Measurements from ENCODE around the gene RASGRP1. TPM values are rescaled to one million over a fixed set of nuclear protein-coding genes. Genes with fewer than 3 reads are reported as not detected.

RASGRP1 gene
- total RNA-seq, 1 donor from 2014 or later, result 0.52 TPM

DNA sequence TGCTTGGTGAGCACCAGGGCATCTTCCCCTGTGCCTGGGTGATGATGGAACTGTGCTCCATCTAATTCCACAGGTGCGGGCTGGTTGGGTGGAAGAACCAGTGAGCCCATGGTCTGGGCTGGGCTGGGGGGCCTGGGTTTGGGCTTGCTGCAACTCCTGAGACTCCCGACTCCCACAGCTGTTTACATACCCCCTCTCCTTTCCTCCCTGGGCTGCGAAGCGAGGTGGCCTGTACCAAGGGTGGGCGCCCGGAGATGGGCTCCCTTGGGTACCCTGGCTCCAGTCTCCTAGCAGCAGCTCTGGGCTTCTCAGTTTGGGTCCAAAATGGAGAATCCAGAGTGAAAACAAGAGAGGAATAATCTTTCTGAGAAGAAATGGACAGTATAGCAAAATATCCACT lies 105.1 kb downstream of the RASGRP1 start:
- no peak overlapping the region for H3K9ac ChIP-seq (ENCODE audit: low read depth in 1 of 3, low read length in 3 of 3)
- H3K4me3 ChIP-seq (ENCODE audit: low read length in 3 of 3), result no peak overlapping the region
- H3K27ac ChIP-seq (ENCODE audit: low read depth, low read length), result no peak overlapping the region

DNA sequence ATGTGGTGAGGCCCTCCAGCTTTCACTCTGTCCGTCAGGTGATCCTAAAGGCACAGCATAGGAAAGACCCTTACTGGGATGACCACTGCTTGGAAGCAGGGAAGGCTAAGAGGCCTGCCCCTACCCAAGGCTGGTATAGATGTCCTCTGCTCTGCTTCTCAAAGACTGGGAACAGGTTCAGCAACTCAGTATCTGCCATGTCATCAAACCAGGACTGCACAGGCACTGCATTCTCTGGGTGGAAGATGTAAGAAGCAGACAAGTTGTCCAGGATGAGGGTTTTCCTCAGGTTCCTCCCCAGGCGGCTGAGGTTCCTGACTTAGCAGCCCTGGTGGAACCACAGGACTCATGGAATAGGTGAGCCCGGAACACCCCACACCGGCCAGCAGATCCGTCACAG lies 106.0 kb downstream of the RASGRP1 start:
- no peaks in the 10 kb centered on the region for H3K27me3 ChIP-seq (ENCODE audit: control insufficient read depth in 3 of 3, insufficient read depth in 3 of 3, low read length in 3 of 3)
- peaks cover 9 to 24% (median 12%) of the 10 kb centered on the region in 3 donors for H3K4me1 ChIP-seq (ENCODE audit: control insufficient read depth in 3 of 3, insufficient read depth in 3 of 3, low read length in 3 of 3)
- H3K9me3 ChIP-seq (ENCODE audit: control insufficient read depth in 3 of 3, low read length in 3 of 3), result no peaks in the 10 kb centered on the region
- no peaks in the 10 kb centered on the region for H3K36me3 ChIP-seq (ENCODE audit: control insufficient read depth in 3 of 3, insufficient read depth in 3 of 3, low read length in 3 of 3)
- no peak overlapping the region for H3K9ac ChIP-seq (ENCODE audit: low read depth in 1 of 3, low read length in 3 of 3)
- no peak overlapping the region for H3K27ac ChIP-seq (ENCODE audit: low read depth, low read length)
- no peak overlapping the region for H3K4me3 ChIP-seq (ENCODE audit: low read length in 3 of 3)

More for the DNA sequence above, 105.1 kb downstream of the RASGRP1 start:
- H3K27me3 ChIP-seq (ENCODE audit: control insufficient read depth in 3 of 3, insufficient read depth in 3 of 3, low read length in 3 of 3), result no peaks in the 10 kb centered on the region
- no peaks in the 10 kb centered on the region for H3K36me3 ChIP-seq (ENCODE audit: control insufficient read depth in 3 of 3, insufficient read depth in 3 of 3, low read length in 3 of 3)
- H3K4me1 ChIP-seq (ENCODE audit: control insufficient read depth in 3 of 3, insufficient read depth in 3 of 3, low read length in 3 of 3), result peaks cover 9 to 24% (median 12%) of the 10 kb centered on the region in 3 donors
- H3K9me3 ChIP-seq (ENCODE audit: control insufficient read depth in 3 of 3, low read length in 3 of 3), result no peaks in the 10 kb centered on the region

DNA sequence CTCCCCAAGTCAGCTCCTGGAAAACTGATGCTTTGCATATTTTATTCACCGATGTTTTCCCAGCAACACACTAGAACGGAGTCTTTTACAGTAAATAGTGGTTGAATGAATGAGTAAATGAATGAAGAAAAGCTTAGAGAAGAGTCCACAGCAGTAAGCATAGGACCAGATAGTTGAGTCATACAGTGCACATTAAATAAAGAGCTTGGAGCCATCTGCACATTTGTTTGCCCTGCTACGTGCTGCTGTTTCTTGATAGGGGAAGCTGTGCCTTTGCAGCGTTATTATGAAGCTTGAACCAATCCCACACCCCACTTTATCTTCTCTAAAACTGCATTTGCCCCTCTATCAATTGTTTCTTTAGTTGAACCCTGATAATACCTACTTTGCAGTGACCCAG lies 109.5 kb downstream of the RASGRP1 start:
- Histone ChIP-seq H3K27ac (ENCODE audit: low read depth, low read length) (peak overlapping the region; percentile 88), H3K9ac (ENCODE audit: low read depth in 1 of 3, low read length in 3 of 3) (peak overlapping the region; percentile 94 to 99 (median 98)), H3K36me3 (ENCODE audit: control insufficient read depth in 3 of 3, insufficient read depth in 3 of 3, low read length in 3 of 3) (no peaks in the 10 kb centered on the region), H3K4me3 (ENCODE audit: low read length in 3 of 3) (peak overlapping the region; percentile 94 to 99 (median 98)), H3K4me1 (ENCODE audit: control insufficient read depth in 3 of 3, insufficient read depth in 3 of 3, low read length in 3 of 3) (peaks cover 9 to 24% (median 12%) of the 10 kb centered on the region in 3 donors), H3K27me3 (ENCODE audit: control insufficient read depth in 3 of 3, insufficient read depth in 3 of 3, low read length in 3 of 3) (no peaks in the 10 kb centered on the region), H3K9me3 (ENCODE audit: control insufficient read depth in 3 of 3, low read length in 3 of 3) (no peaks in the 10 kb centered on the region)

DNA sequence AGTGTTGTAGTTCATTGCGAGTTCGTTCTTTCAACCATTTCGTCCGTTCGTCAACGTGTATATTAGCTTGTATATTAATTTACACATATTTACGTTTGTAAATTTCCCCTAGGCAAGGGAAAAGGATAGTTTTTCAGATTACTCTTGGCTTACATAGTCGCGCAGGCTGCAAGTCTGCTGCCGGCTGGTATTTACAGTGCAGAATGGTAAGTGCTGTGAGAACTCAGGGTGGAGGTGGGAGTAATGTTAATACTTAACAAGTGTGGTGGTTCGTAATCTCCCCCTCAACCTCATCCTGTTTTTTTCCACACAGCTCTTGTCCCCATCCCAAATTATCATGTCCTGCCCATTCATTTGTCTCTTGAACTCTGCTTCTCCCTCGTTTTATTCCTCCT lies 109.9 kb downstream of the RASGRP1 start:
- Histone ChIP-seq H3K36me3 (ENCODE audit: control insufficient read depth in 3 of 3, insufficient read depth in 3 of 3, low read length in 3 of 3) (no peaks in the 10 kb centered on the region), H3K27ac (ENCODE audit: low read depth, low read length) (peak overlapping the region; percentile 88), H3K4me1 (ENCODE audit: control insufficient read depth in 3 of 3, insufficient read depth in 3 of 3, low read length in 3 of 3) (peaks cover 9 to 24% (median 12%) of the 10 kb centered on the region in 3 donors), H3K27me3 (ENCODE audit: control insufficient read depth in 3 of 3, insufficient read depth in 3 of 3, low read length in 3 of 3) (no peaks in the 10 kb centered on the region), H3K9me3 (ENCODE audit: control insufficient read depth in 3 of 3, low read length in 3 of 3) (no peaks in the 10 kb centered on the region), H3K9ac (ENCODE audit: low read depth in 1 of 3, low read length in 3 of 3) (peak overlapping the region; percentile 94 to 99 (median 98)), H3K4me3 (ENCODE audit: low read length in 3 of 3) (peak overlapping the region; percentile 94 to 99 (median 98))

DNA sequence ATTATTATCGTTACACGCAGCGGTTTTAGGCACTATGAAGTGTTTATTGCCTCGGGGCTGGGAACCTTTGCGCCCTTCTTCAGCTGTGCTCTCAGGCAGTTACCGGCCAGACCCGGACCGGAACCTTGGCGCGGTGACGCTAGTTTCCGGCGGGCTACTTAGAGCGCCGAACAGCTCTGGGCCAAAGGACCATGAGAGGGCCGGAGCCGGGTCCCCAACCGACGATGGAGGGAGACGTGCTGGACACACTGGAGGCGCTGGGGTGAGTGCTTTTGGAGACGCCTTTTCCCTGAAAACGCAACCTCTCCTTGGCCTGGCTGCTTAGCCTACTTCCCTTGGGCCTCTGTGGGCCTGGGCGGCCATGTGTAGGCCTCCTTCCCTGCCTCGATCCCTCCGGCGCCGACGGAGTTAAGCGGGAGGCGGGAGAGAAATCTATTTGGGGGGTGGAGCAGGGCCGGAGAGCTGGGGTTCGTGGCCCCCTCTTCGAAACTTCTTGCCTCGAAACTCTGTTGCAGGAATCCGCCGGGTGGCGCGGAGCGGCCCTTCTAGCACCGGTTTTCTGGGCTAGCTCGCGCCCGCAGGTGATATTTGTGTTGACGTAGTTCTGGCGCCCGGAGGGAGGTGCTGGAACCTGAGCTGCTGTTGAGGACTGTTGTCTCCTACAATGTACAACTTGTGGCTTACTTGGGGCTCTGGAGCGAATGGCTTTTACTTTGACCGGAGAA lies 110.5 kb downstream of the RASGRP1 start, which contains the start of gene FAM98B:
TSS of gene FAM98B (plus strand) at position 157 of the 725 bp plus-strand sequence. CDS start at position 192, 35 bp downstream.
- Histone ChIP-seq H3K4me3 (ENCODE audit: low read length in 3 of 3) (peak within 1 kb of the TSS; percentile 94 to 99 (median 98)), H3K9ac (ENCODE audit: low read depth in 1 of 3, low read length in 3 of 3) (peak within 1 kb of the TSS; percentile 94 to 99 (median 98)), H3K4me1 (ENCODE audit: control insufficient read depth in 3 of 3, insufficient read depth in 3 of 3, low read length in 3 of 3) (peaks cover 9 to 24% (median 12%) of the 10 kb centered on the region in 3 donors), H3K9me3 (ENCODE audit: control insufficient read depth in 3 of 3, low read length in 3 of 3) (no peaks in the 10 kb centered on the region), H3K27ac (ENCODE audit: low read depth, low read length) (peak within 1 kb of the TSS; percentile 88), H3K27me3 (ENCODE audit: control insufficient read depth in 3 of 3, insufficient read depth in 3 of 3, low read length in 3 of 3) (no peaks in the 10 kb centered on the region), H3K36me3 (ENCODE audit: control insufficient read depth in 3 of 3, insufficient read depth in 3 of 3, low read length in 3 of 3) (no peaks in the 10 kb centered on the region)

DNA sequence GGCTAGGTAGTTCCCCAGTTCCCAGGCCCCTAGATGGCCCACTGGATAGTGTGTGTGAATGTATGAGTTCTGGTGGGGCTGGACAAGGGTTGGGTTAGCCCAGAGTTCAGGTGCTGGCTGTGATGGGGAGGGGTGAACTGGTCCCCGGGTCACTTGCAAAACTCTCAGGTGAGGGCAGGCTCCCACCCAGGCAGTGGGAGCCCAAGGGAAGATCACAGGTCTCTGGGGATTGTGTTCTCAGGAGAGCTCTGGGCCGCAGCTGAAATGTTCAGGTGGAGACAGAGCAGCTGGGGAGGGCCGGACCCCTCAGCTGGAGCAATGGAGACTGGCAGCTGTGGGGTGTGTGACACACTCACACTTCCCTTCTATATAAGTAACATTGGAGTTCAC lies 123.5 kb downstream of the RASGRP1 start:
- Histone ChIP-seq H3K4me1 (ENCODE audit: control insufficient read depth in 3 of 3, insufficient read depth in 3 of 3, low read length in 3 of 3) (peaks cover 4 to 16% (median 7%) of the 10 kb centered on the region in 3 donors), H3K4me3 (ENCODE audit: low read length in 3 of 3) (no peak overlapping the region), H3K27me3 (ENCODE audit: control insufficient read depth in 3 of 3, insufficient read depth in 3 of 3, low read length in 3 of 3) (peaks cover 0 to 2% (median 0%) of the 10 kb centered on the region in 3 donors), H3K27ac (ENCODE audit: low read depth, low read length) (no peak overlapping the region), H3K9ac (ENCODE audit: low read depth in 1 of 3, low read length in 3 of 3) (no peak overlapping the region), H3K36me3 (ENCODE audit: control insufficient read depth in 3 of 3, insufficient read depth in 3 of 3, low read length in 3 of 3) (no peaks in the 10 kb centered on the region), H3K9me3 (ENCODE audit: control insufficient read depth in 3 of 3, low read length in 3 of 3) (no peaks in the 10 kb centered on the region)

DNA sequence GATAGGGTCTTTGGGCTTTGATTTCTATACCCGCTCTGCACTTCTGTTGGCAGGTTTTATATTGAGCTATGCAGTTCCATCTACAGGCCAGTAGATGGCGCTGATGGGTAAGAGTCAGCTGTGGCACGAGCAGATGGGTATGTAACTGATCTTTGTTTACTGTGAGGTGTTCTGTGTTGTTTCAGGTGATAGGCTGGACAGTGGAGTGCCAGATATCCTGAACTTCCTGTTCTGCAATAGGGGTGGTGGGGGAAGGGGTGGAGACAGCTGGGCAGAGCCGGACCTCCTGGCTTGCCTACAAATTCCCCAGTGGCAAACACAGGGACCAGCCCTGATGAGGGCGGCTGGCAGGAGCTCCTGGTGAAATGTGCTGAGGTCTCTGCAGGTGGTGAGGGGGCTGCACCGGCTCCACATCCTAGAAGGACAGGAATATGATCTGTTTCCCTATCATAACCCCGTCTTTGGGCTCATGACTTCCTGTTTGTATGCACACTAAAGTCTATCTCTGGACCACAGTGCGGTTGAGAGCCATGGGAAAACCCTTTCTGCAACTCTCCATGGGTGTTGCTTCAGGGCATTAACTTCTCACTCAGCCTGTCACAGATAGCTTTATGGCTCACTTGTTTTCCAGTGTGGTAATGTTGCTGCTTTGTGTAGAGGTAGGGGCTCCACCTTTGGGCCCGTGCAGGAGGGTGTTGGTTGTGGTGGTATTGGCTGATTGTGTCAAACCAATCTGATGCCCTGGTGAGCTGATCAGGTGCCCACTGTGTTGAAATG lies 124.1 kb downstream of the RASGRP1 start:
- no peak overlapping the region for H3K27ac ChIP-seq (ENCODE audit: low read depth, low read length)
- H3K4me1 ChIP-seq (ENCODE audit: control insufficient read depth in 3 of 3, insufficient read depth in 3 of 3, low read length in 3 of 3), result peaks cover 4 to 16% (median 7%) of the 10 kb centered on the region in 3 donors
- no peak overlapping the region for H3K9ac ChIP-seq (ENCODE audit: low read depth in 1 of 3, low read length in 3 of 3)
- H3K9me3 ChIP-seq (ENCODE audit: control insufficient read depth in 3 of 3, low read length in 3 of 3), result no peaks in the 10 kb centered on the region
- no peaks in the 10 kb centered on the region for H3K36me3 ChIP-seq (ENCODE audit: control insufficient read depth in 3 of 3, insufficient read depth in 3 of 3, low read length in 3 of 3)
- H3K4me3 ChIP-seq (ENCODE audit: low read length in 3 of 3), result peak overlapping the region in 1 of 3 donors; percentile 23
- H3K27me3 ChIP-seq (ENCODE audit: control insufficient read depth in 3 of 3, insufficient read depth in 3 of 3, low read length in 3 of 3), result peaks cover 0 to 2% (median 0%) of the 10 kb centered on the region in 3 donors

Other genes starting within 250 kb of the RASGRP1 start
- gene FAM98B, start 110.7 kb downstream of the RASGRP1 start, total RNA-seq, result 25.6 TPM